Endothelial cell of umbilical vein (primary cell): ENCODE measurements around the gene MIB1. TPM values are rescaled to one million over a fixed set of nuclear protein-coding genes. Genes with fewer than 3 reads are reported as not detected.

Experiments used
- BruUV-seq: library from RNA; stranded (reverse); fragments of 400-500 nt; replicated peaks from 2 replicates; lab custom pipeline; 2021; lab: Mats Ljungman, UMichigan
- CTCF ChIA-PET: fragments of 300-600, 350-600 bp; sonication (Branson Sonifier 250); formaldehyde crosslinking; loops from one replicate; lab custom pipeline; 2021; ENCODE audit warnings: antibody characterized with exemption, inconsistent platforms; lab: Charles Lee
- POLR2A ChIA-PET: fragments of 300-600, 350-600 bp; sonication (Branson Sonifier 250); formaldehyde crosslinking; loops from one replicate; lab custom pipeline; 2021; ENCODE audit warnings: antibody characterized with exemption, inconsistent platforms; lab: Charles Lee
- DNase-seq: peaks from one replicate; pipeline ENCODE4 v3.0.0-alpha.2; 2011; ENCODE audit warnings: low read depth, low spot score
- FAIRE-seq: peaks from 2 replicates; lab custom pipeline; 2011; peaks lifted over from hg19 to GRCh38; lab: Jason Lieb, UNC
- H2AFZ ChIP-seq: 2 replicates; pipeline ENCODE4 v1.6.0; 2012; ENCODE audit warnings: low read depth, low read length, control low read depth, inconsistent platforms
- H3K27ac ChIP-seq: 2 replicates; pipeline ENCODE4 v1.5.1; 2011; ENCODE audit warnings: low read depth, mild to moderate bottlenecking, control low read depth, low read length, moderate library complexity; ENCODE audit not compliant: insufficient read depth
- H3K27me3 ChIP-seq, 2 experiments: 2 replicates each; pipeline versions ENCODE4 v1.6.0 to v1.6.1; 2011; ENCODE audit warnings: low read length in 2 of 2, mixed read lengths in 1 of 2; ENCODE audit not compliant: control insufficient read depth in 2 of 2, insufficient read depth in 2 of 2
- H3K36me3 ChIP-seq, 2 experiments: 2 replicates in 1 of 2; 3 replicates in 1 of 2; pipeline ENCODE4 v1.5.1; 2011; ENCODE audit warnings: low read length in 2 of 2, mild to moderate bottlenecking in 1 of 2, moderate library complexity in 1 of 2; ENCODE audit not compliant: control insufficient read depth in 2 of 2, insufficient read depth in 2 of 2; ENCODE audit errors: extremely low read depth in 1 of 2
- H3K4me1 ChIP-seq: 3 replicates; pipeline ENCODE4 v1.5.1; 2011; ENCODE audit warnings: mild to moderate bottlenecking, low read length; ENCODE audit not compliant: control insufficient read depth, insufficient read depth; ENCODE audit errors: extremely low read depth
- H3K4me2 ChIP-seq: 2 replicates; pipeline ENCODE4 v1.6.1; 2011; ENCODE audit warnings: low read length, control low read depth, mixed read lengths; ENCODE audit not compliant: insufficient read depth
- H3K4me3 ChIP-seq, 3 experiments: fragments of 200-600 bp in 1 of 3; sonication (generic), shearing (Covaris generic) in 1 of 3; replicated peaks in 1 of 3; 2 replicates each; pipeline ENCODE4 v1.5.1; 2011 to 2016; ENCODE audit warnings: control low read depth in 3 of 3, low read length in 3 of 3, mild to moderate bottlenecking in 2 of 3, inconsistent platforms in 1 of 3, low read depth in 1 of 3, moderate library complexity in 1 of 3; ENCODE audit not compliant: insufficient read depth in 1 of 3
- H3K79me2 ChIP-seq: 2 replicates; pipeline ENCODE4 v1.6.0; 2012; ENCODE audit warnings: low read length, inconsistent platforms; ENCODE audit not compliant: control insufficient read depth, insufficient read depth
- H3K9ac ChIP-seq: replicated peaks from 2 replicates; pipeline ENCODE3; 2011; ENCODE audit warnings: low read length, control low read depth; ENCODE audit not compliant: insufficient read depth; ENCODE audit errors: extremely low read depth
- H3K9me1 ChIP-seq: replicated peaks from 3 replicates; pipeline ENCODE4 v1.6.0; 2011; ENCODE audit warnings: mild to moderate bottlenecking, low read length; ENCODE audit not compliant: control insufficient read depth, insufficient read depth; ENCODE audit errors: extremely low read depth
- H3K9me3 ChIP-seq: replicated peaks from 2 replicates; pipeline ENCODE4 v1.5.1; 2012; ENCODE audit warnings: low read length, inconsistent platforms; ENCODE audit not compliant: control insufficient read depth, insufficient read depth
- H4K20me1 ChIP-seq: replicated peaks from 2 replicates; pipeline ENCODE3; 2011; ENCODE audit warnings: mild to moderate bottlenecking, low read length; ENCODE audit not compliant: control insufficient read depth, insufficient read depth; ENCODE audit errors: extremely low read depth
- EZH2 ChIP-seq: IDR thresholded peaks from 2 replicates; pipeline ENCODE4 v1.6.1; 2012; ENCODE audit warnings: borderline replicate concordance, low read depth, mild to moderate bottlenecking, moderate library complexity, low read length, inconsistent platforms; ENCODE audit not compliant: severe bottlenecking
- FOS ChIP-seq: IDR thresholded peaks from 2 replicates; pipeline ENCODE4 v1.6.1; 2011; ENCODE audit warnings: mild to moderate bottlenecking, low read length, moderate library complexity, borderline replicate concordance; ENCODE audit not compliant: insufficient read depth
- GATA2 ChIP-seq: IDR thresholded peaks from 2 replicates; pipeline ENCODE4 v1.7.0; 2011; ENCODE audit warnings: low read depth, mild to moderate bottlenecking, moderate library complexity, mixed read lengths, low read length; ENCODE audit not compliant: insufficient read length, insufficient read depth
- JUN ChIP-seq: IDR thresholded peaks from 2 replicates; pipeline ENCODE4 v1.6.1; 2011; ENCODE audit warnings: borderline replicate concordance, low read depth; ENCODE audit not compliant: insufficient read length, insufficient read depth
- MYC ChIP-seq: IDR thresholded peaks from one replicate; pipeline ENCODE4 v1.6.1; 2011; ENCODE audit warnings: mild to moderate bottlenecking, low read depth, low read length
- POLR2A ChIP-seq: IDR thresholded peaks from 2 replicates; pipeline ENCODE4 v1.6.1; 2012; ENCODE audit warnings: low read depth, mild to moderate bottlenecking, control low read depth, low read length
- POLR2AphosphoS5 ChIP-seq: IDR thresholded peaks from 2 replicates; pipeline ENCODE4 v1.6.1; 2012; ENCODE audit warnings: low read depth, mild to moderate bottlenecking, control low read depth, low read length, moderate library complexity; ENCODE audit not compliant: insufficient read depth
- dilution Hi-C: fragments of 300-500 bp; cut with MboI; formaldehyde crosslinking; loops from one replicate; pipeline ENCODE4 v1.15.0; 2019; ENCODE audit warnings: low sequenced_read_pairs; ENCODE audit not compliant: extremely low pct_ligation_motif_present
- intact Hi-C: fragments of 100-400 bp; cut with micrococcal nuclease; formaldehyde crosslinking; loops from one replicate; pipeline ENCODE4 v1.10.0; 2022
- polyA plus RNA-seq, 4 experiments: library from polyadenylated mRNA; depleted of rRNA in 3 of 4; stranded (reverse) in 3 of 4; unstranded in 1 of 4; fragments of >200 nt; gene quantifications; 2 replicates each; pipeline versions ENCODE4 v1.2.1 to v1.2.3, GENCODE V29; 2011 to 2012; ENCODE audit warnings: missing spikeins in 1 of 4
- total RNA-seq: library from RNA; stranded (reverse); gene quantifications from 2 replicates; pipeline ENCODE4 v1.2.3, GENCODE V29; 2021
- TF ChIP-seq, protein P1 (sequence below): IDR thresholded peaks from 2 replicates; pipeline ENCODE4 v1.6.1; 2011; ENCODE audit not compliant: insufficient read depth, insufficient read length
- TF ChIP-seq, protein P2 (sequence below), 2 donors: IDR thresholded peaks; 1 replicate in 1 of 2; 2 replicates in 1 of 2; pipeline ENCODE4 v1.5.1; 2011; ENCODE audit warnings: low read length in 2 of 2, mild to moderate bottlenecking in 2 of 2, moderate library complexity in 2 of 2, control low read depth in 1 of 2, inconsistent platforms in 1 of 2, low read depth in 1 of 2; ENCODE audit not compliant: insufficient read depth in 1 of 2; ENCODE audit errors: extremely low read depth in 1 of 2

Gene MIB1
- total and polyA plus RNA-seq, 2 donors (not counting 3 experiments of a cell fraction or from before 2014, with no cell fraction given): 6.3 to 37.5 TPM

GRCh38 chr18:21901423-21901945 lies 160.9 kb downstream of the MIB1 start:
- ChIA-PET POLR2A (no interaction called here), CTCF (interaction anchor here (0.5 to 1.2 kb wide), 2 partner anchors 11 to 805 kb away, joined by 3 read pairs; no protein-coding TSS in a partner anchor)
- H3K79me2 ChIP-seq: no peaks in the 10 kb centered on the region
- no peak overlapping the region for H3K9ac ChIP-seq
- H2AFZ ChIP-seq: no peak overlapping the region
- H3K9me3 ChIP-seq: no peaks in the 10 kb centered on the region
- H3K27me3 ChIP-seq: peaks cover 0 to 4% of the 10 kb centered on the region in 2 experiments
- DNase-seq (no peak), FAIRE-seq (no peak)
- no peaks in the 10 kb centered on the region for H3K36me3 ChIP-seq
- no peaks in the 10 kb centered on the region for H3K9me1 ChIP-seq
- H3K27ac ChIP-seq: no peak overlapping the region
- dilution Hi-C loops: no loop called here
- H3K4me1 ChIP-seq: peaks cover 8% of the 10 kb centered on the region
- intact Hi-C loops: no loop called here
- no TSS peak for BruUV-seq
- H3K4me3 ChIP-seq: no peak overlapping the region
- no peaks in the 10 kb centered on the region for H4K20me1 ChIP-seq
- no peak overlapping the region for H3K4me2 ChIP-seq
- TF ChIP-seq GATA2 (no peak), POLR2AphosphoS5 (no peak), JUN (no peak), POLR2A (no peak), MYC (no peak), EZH2 (no peak), FOS (no peak)
- TF ChIP-seq, protein P1, sequence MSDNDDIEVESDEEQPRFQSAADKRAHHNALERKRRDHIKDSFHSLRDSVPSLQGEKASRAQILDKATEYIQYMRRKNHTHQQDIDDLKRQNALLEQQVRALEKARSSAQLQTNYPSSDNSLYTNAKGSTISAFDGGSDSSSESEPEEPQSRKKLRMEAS: no peak
- TF ChIP-seq, protein P2, sequence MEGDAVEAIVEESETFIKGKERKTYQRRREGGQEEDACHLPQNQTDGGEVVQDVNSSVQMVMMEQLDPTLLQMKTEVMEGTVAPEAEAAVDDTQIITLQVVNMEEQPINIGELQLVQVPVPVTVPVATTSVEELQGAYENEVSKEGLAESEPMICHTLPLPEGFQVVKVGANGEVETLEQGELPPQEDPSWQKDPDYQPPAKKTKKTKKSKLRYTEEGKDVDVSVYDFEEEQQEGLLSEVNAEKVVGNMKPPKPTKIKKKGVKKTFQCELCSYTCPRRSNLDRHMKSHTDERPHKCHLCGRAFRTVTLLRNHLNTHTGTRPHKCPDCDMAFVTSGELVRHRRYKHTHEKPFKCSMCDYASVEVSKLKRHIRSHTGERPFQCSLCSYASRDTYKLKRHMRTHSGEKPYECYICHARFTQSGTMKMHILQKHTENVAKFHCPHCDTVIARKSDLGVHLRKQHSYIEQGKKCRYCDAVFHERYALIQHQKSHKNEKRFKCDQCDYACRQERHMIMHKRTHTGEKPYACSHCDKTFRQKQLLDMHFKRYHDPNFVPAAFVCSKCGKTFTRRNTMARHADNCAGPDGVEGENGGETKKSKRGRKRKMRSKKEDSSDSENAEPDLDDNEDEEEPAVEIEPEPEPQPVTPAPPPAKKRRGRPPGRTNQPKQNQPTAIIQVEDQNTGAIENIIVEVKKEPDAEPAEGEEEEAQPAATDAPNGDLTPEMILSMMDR (IDR thresholded peaks at IDR 0.05; ENCODE audit: extremely low read depth in 1 of 2, insufficient read depth in 1 of 2, low read depth in 1 of 2, low read length in 2 of 2): no peak
